ENCODE measurements around the gene GAS6.

The GAS6 gene

GRCh38 chr13:113851480-113851803, 12.4 kb downstream of the GAS6 start:
- H3K79me2 ChIP-seq (ENCODE audit: low read length): peaks cover 100% of the 10 kb centered on the region
- no peaks in the 10 kb centered on the region for H3K27me3 ChIP-seq (replicated peaks; ENCODE audit: insufficient read depth, low read length)
- H3F3A ChIP-seq (ENCODE audit: insufficient read depth, low read length): peaks cover 33% of the 10 kb centered on the region
- no peak overlapping the region for H3K4me2 ChIP-seq (ENCODE audit: low read depth, low read length)
- H2AFZ ChIP-seq (ENCODE audit: low read length): no peak overlapping the region
- H3K9me3 ChIP-seq (replicated peaks; ENCODE audit: insufficient read depth, low read length): no peaks in the 10 kb centered on the region
- TF ChIP-seq EZH2 (optimal IDR thresholded peaks at IDR 0.05; ENCODE audit: low read depth, low read length) (no peak), EZH2phosphoT487 (IDR thresholded peaks at IDR 0.05; ENCODE audit: low read length) (no peak), CTCF (IDR thresholded peaks at IDR 0.05; ENCODE audit: low read length) (no peak)
- H3K9ac ChIP-seq (ENCODE audit: low read length): no peak overlapping the region
- peaks cover 16% of the 10 kb centered on the region for H3K36me3 ChIP-seq (replicated peaks; ENCODE audit: insufficient read depth, low read length)
- DNase-seq: no peak
- H3K9me2 ChIP-seq (replicated peaks; ENCODE audit: insufficient read depth, low read length): no peaks in the 10 kb centered on the region
- peaks cover 55% of the 10 kb centered on the region for H4K20me1 ChIP-seq (ENCODE audit: insufficient read depth, low read length)
- no peak overlapping the region for H3K4me3 ChIP-seq (ENCODE audit: low read length)
- H3K27ac ChIP-seq (ENCODE audit: low read length): no peak overlapping the region
- peaks cover 53% of the 10 kb centered on the region for H3K4me1 ChIP-seq (ENCODE audit: low read length)

GRCh38 chr13:113850722-113851479, 13.0 kb downstream of the GAS6 start:
- peaks cover 55% of the 10 kb centered on the region for H4K20me1 ChIP-seq (ENCODE audit: insufficient read depth, low read length)
- TF ChIP-seq CTCF (IDR thresholded peaks at IDR 0.05; ENCODE audit: low read length) (no peak), EZH2phosphoT487 (IDR thresholded peaks at IDR 0.05; ENCODE audit: low read length) (no peak), EZH2 (optimal IDR thresholded peaks at IDR 0.05; ENCODE audit: low read depth, low read length) (no peak)

GRCh38 chr13:113849981-113850721, 13.7 kb downstream of the GAS6 start:
- H4K20me1 ChIP-seq (ENCODE audit: insufficient read depth, low read length): peaks cover 55% of the 10 kb centered on the region
- H3K36me3 ChIP-seq (replicated peaks; ENCODE audit: insufficient read depth, low read length): peaks cover 21% of the 10 kb centered on the region
- H3K9me3 ChIP-seq (replicated peaks; ENCODE audit: insufficient read depth, low read length): no peaks in the 10 kb centered on the region
- no peak overlapping the region for H3K4me3 ChIP-seq (ENCODE audit: low read length)
- H3K27ac ChIP-seq (ENCODE audit: low read length): no peak overlapping the region; the same call in 1 of the 2 replicates
- H3K9ac ChIP-seq (ENCODE audit: low read length): no peak overlapping the region
- TF ChIP-seq CTCF (IDR thresholded peaks at IDR 0.05; ENCODE audit: low read length) (no peak), EZH2 (optimal IDR thresholded peaks at IDR 0.05; ENCODE audit: low read depth, low read length) (no peak), EZH2phosphoT487 (IDR thresholded peaks at IDR 0.05; ENCODE audit: low read length) (no peak)
- no peak for DNase-seq
- H2AFZ ChIP-seq (ENCODE audit: low read length): no peak overlapping the region
- H3F3A ChIP-seq (ENCODE audit: insufficient read depth, low read length): peaks cover 20% of the 10 kb centered on the region
- peaks cover 40% of the 10 kb centered on the region for H3K4me1 ChIP-seq (ENCODE audit: low read length)
- H3K4me2 ChIP-seq (ENCODE audit: low read depth, low read length): no peak overlapping the region
- peaks cover 100% of the 10 kb centered on the region for H3K79me2 ChIP-seq (ENCODE audit: low read length)
- no peaks in the 10 kb centered on the region for H3K9me2 ChIP-seq (replicated peaks; ENCODE audit: insufficient read depth, low read length)
- H3K27me3 ChIP-seq (replicated peaks; ENCODE audit: insufficient read depth, low read length): no peaks in the 10 kb centered on the region

More at GRCh38 chr13:113850722-113851479, 13.0 kb downstream of the GAS6 start:
- Histone ChIP-seq H3K79me2 (ENCODE audit: low read length) (peaks cover 100% of the 10 kb centered on the region), H3K9me2 (replicated peaks; ENCODE audit: insufficient read depth, low read length) (no peaks in the 10 kb centered on the region), H3K9ac (ENCODE audit: low read length) (no peak overlapping the region), H3F3A (ENCODE audit: insufficient read depth, low read length) (peaks cover 28% of the 10 kb centered on the region), H3K9me3 (replicated peaks; ENCODE audit: insufficient read depth, low read length) (no peaks in the 10 kb centered on the region), H3K4me1 (ENCODE audit: low read length) (peaks cover 47% of the 10 kb centered on the region), H3K36me3 (replicated peaks; ENCODE audit: insufficient read depth, low read length) (peaks cover 18% of the 10 kb centered on the region), H3K4me3 (ENCODE audit: low read length) (no peak overlapping the region), H3K27me3 (replicated peaks; ENCODE audit: insufficient read depth, low read length) (no peaks in the 10 kb centered on the region), H3K27ac (ENCODE audit: low read length) (no peak overlapping the region), H2AFZ (ENCODE audit: low read length) (no peak overlapping the region), H3K4me2 (ENCODE audit: low read depth, low read length) (no peak overlapping the region)
- no peak for DNase-seq
